ENCODE results near the gene ADARB2.

GRCh38 chr10:1635340-1635739 is 102.0 kb downstream of the ADARB2 start:
- TF ChIP-seq CTCF (IDR thresholded peaks at IDR 0.05; ENCODE audit: insufficient read depth, low read length) (no peak), POLR2AphosphoS5 (IDR thresholded peaks at IDR 0.05; ENCODE audit: low read depth) (no peak)
- TF ChIP-seq, protein P1, sequence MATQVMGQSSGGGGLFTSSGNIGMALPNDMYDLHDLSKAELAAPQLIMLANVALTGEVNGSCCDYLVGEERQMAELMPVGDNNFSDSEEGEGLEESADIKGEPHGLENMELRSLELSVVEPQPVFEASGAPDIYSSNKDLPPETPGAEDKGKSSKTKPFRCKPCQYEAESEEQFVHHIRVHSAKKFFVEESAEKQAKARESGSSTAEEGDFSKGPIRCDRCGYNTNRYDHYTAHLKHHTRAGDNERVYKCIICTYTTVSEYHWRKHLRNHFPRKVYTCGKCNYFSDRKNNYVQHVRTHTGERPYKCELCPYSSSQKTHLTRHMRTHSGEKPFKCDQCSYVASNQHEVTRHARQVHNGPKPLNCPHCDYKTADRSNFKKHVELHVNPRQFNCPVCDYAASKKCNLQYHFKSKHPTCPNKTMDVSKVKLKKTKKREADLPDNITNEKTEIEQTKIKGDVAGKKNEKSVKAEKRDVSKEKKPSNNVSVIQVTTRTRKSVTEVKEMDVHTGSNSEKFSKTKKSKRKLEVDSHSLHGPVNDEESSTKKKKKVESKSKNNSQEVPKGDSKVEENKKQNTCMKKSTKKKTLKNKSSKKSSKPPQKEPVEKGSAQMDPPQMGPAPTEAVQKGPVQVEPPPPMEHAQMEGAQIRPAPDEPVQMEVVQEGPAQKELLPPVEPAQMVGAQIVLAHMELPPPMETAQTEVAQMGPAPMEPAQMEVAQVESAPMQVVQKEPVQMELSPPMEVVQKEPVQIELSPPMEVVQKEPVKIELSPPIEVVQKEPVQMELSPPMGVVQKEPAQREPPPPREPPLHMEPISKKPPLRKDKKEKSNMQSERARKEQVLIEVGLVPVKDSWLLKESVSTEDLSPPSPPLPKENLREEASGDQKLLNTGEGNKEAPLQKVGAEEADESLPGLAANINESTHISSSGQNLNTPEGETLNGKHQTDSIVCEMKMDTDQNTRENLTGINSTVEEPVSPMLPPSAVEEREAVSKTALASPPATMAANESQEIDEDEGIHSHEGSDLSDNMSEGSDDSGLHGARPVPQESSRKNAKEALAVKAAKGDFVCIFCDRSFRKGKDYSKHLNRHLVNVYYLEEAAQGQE (IDR thresholded peaks at IDR 0.05; ENCODE audit: insufficient replicate concordance, low read depth): no peak

All from HL-60 (cell line).